Measurements from ENCODE around the gene PPIA.
A peak's percentile ranks its signal among the peaks of the same experiment; 100 is the strongest.
"Not testable (repeated sequence)": the region's sequence is repeated elsewhere in the genome, so short reads cannot be mapped to it uniquely, and the experiment has no call there.

PPIA gene

DNA sequence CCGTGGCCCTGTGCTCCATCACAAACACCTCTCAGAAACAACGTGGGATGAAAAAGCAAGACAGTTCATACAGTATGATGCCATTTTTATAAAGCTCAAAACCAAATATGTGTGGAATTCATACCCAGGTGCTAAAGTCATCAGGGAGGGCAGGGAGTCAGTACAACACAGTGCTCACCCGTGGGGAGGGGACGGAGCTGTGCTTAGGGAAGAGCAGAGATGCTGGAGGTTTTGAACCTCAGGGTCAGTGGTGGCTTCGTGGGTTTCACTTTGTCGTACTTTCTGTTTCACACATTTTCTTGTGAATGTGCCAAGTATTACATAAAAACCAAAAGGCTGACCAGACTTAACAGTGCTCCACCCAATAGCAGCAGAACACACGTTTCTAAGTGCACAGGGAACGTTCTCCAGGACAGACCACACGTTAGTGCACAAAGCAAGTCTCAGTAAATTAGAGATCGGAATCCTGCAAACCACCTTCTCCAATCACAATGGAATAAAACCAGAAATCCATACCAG is 26.6 kb upstream of the PPIA start:
- peak overlapping the region; percentile 63 for H3K27ac Mint-ChIP-seq
- ATAC-seq: peak; percentile 62
- no peaks in the 10 kb centered on the region for H3K9me3 Mint-ChIP-seq
- H3K4me1 Mint-ChIP-seq: peaks cover 52% of the 10 kb centered on the region
- peak overlapping the region; percentile 45 for H3K4me3 Mint-ChIP-seq
- no peaks in the 10 kb centered on the region for H3K27me3 Mint-ChIP-seq
- peaks cover 42% of the 10 kb centered on the region for H3K36me3 Mint-ChIP-seq

DNA sequence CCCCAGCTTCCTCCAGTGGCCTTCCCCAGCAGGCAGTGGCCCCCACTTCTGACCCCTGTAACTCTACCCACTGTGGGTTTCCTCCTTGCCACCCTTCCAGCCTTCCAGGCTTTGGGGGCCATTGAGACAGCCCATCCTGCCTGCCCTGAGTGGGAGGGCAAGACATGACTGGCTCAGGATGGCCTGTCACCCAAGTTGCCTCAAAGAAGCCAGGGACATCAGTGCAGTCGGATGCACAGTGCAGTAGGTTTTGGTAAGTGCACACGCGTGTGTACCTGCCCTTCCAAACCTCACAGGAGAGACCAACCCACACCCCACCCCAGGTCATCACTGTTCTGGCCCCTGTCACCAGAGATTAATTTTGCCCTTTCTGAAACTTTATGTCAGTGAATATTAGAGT is 25.1 kb upstream of the PPIA start:
- Mint-ChIP-seq H3K36me3 (peaks cover 33% of the 10 kb centered on the region), H3K27me3 (no peaks in the 10 kb centered on the region), H3K4me3 (peak overlapping the region; percentile 33), H3K27ac (peak overlapping the region; percentile 83), H3K4me1 (peaks cover 47% of the 10 kb centered on the region), H3K9me3 (no peaks in the 10 kb centered on the region)
- no peak for ATAC-seq

DNA sequence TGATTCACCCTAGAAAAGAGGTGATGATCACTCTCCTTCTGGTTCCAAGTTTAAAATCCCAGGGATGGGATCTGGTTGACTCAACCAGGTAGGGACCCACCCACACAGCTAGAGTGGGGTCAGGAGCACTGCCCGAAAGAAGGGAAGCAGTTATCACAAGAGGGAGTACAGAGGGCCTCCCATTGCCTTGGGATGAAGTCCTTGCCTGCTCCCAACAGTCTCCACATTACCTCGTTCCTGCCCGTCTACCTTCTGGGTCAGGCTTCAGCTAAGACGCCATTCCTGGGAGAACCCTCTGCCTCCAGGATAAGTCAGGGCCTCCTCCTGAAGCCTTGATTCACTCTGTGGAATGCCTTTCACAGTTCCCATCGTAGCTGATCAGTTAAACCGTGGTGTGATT is 24.0 kb upstream of the PPIA start:
- H3K4me1 Mint-ChIP-seq: peaks cover 42% of the 10 kb centered on the region
- peaks cover 25% of the 10 kb centered on the region for H3K36me3 Mint-ChIP-seq
- H3K27ac Mint-ChIP-seq: no peak overlapping the region
- no peaks in the 10 kb centered on the region for H3K27me3 Mint-ChIP-seq
- no peaks in the 10 kb centered on the region for H3K9me3 Mint-ChIP-seq
- H3K4me3 Mint-ChIP-seq: no peak overlapping the region
- no peak for ATAC-seq

DNA sequence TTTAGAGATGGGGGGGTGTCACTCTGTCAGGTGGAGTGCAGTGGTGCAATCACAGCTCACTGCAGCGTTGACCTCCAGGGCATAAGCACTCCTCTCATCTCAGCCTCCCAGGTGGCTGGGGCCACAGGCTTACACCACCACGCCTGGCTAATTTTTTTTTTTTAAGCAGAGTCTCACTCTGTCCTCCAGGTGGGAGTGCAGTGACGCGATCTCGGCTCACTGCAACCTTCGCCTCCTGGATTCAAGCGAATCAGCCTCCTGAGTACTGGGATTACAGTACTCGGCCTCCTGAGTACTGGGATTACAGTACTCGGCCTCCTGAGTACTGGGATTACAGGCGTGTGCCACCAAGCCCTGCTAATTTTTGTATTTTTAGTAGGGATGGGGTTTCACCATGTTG is 23.6 kb upstream of the PPIA start:
- Mint-ChIP-seq H3K27ac (no peak overlapping the region), H3K4me3 (no peak overlapping the region), H3K36me3 (peaks cover 21% of the 10 kb centered on the region), H3K4me1 (peaks cover 37% of the 10 kb centered on the region), H3K27me3 (no peaks in the 10 kb centered on the region), H3K9me3 (no peaks in the 10 kb centered on the region)
- ATAC-seq: no peak

DNA sequence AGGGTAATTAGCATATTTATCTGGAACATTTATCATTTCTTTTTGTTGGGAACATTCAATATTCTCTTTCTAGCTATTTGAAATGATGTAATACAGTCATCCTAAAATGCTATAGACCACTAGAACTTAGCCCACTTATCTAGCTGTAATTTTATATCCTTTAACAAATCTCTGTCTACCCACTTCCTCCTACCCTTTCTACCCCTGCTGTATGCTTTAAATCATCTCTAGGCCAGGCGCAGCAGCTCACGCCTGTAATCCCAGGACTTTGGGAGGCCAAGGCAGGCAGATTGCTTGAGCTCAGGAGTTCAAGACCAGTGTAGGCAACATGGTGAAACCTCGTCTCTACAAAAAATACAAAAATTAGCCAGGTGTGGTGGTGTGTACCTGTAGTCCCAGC is 22.0 kb upstream of the PPIA start:
- not testable (repeated sequence) for H3K27ac Mint-ChIP-seq, H3K4me3 Mint-ChIP-seq, H3K9me3 Mint-ChIP-seq, H3K27me3 Mint-ChIP-seq, H3K36me3 Mint-ChIP-seq, ATAC-seq
- peaks cover 21% of the 10 kb centered on the region for H3K4me1 Mint-ChIP-seq

DNA sequence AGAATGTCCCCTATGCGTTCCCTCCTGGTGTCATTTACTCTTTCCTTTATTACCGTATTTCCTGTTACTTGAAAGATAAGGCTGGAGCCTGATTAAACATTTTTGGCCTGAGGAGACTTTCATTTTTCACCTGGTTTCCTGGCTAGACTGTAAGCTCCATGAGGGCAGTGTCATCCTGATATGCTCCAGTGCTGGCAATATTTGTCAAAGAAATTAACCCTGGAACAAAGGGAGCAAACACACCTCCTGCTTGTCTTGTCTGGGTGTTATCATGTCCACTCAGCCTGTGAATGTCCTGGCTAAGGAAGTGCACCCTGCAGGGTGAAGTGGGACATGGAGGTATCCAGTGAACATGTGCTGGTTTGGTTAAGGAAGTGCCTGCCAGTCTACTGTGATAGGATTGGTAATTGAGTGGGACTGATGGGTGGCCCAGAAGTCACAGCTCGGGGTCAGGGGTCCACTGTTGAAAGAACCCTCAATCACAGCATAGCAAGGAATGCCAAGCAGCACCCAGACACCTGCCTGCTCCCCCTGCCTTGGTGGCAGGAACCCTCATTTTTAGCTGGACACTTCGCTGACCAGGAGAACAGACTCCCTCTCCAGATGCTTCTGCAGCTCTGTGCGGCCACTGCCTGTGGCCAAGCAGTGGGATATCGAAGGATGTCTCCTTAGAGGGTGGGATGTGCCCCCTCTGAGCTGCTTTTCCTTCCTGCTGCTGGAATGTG is 20.9 kb upstream of the PPIA start:
- H3K9me3 Mint-ChIP-seq: no peaks in the 10 kb centered on the region
- H3K4me1 Mint-ChIP-seq: peaks cover 12% of the 10 kb centered on the region
- H3K27me3 Mint-ChIP-seq: no peaks in the 10 kb centered on the region
- no peak overlapping the region for H3K27ac Mint-ChIP-seq
- no peaks in the 10 kb centered on the region for H3K36me3 Mint-ChIP-seq
- no peak for ATAC-seq
- no peak overlapping the region for H3K4me3 Mint-ChIP-seq

DNA sequence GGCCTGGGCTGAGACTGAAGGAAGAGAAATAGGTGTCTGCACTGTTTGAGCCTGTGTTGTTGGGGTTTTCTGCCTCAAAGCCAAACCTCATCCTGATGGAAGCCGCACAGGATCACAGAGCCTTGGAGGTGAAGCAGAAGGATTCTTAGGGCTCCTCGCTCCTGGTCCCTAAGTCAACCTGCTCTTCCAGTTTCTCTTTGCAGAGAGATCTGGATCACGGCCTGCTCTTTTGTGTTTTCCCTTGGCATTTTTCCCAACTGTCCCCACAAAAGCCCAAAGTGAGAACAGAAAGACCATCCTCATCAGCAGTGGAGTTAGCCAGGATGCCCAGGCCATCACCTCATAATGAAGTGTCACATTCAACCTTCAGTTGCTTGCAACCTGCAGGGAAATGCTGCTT is 20.3 kb upstream of the PPIA start:
- peaks cover 6% of the 10 kb centered on the region for H3K4me1 Mint-ChIP-seq

DNA sequence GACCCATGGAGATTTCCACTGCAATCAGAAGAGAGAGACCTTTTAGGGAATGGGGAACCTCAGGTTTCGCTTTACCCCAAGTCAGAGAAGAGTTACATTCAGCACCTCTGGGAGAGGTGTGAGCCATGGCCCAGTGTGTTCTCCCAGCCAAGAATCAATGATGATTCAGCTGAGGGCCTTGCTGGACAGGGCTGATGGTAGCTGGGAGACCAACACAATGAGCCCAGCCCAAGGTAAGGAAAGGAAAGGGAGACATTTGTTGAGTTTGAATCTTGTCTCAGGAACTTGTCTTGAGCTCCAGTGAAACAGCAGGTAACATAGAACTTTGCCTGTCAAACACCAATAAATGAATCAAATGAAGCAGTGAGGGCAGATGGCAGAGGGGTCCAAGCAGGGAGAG is 14.0 kb upstream of the PPIA start:
- H3K4me3 Mint-ChIP-seq: no peak overlapping the region
- peaks cover 10% of the 10 kb centered on the region for H3K9me3 Mint-ChIP-seq
- no peak overlapping the region for H3K27ac Mint-ChIP-seq
- peaks cover 11% of the 10 kb centered on the region for H3K4me1 Mint-ChIP-seq
- no peak for ATAC-seq
- H3K36me3 Mint-ChIP-seq: peaks cover 11% of the 10 kb centered on the region
- H3K27me3 Mint-ChIP-seq: no peaks in the 10 kb centered on the region

More for the DNA sequence above, 20.3 kb upstream of the PPIA start:
- H3K36me3 Mint-ChIP-seq: no peaks in the 10 kb centered on the region
- no peaks in the 10 kb centered on the region for H3K9me3 Mint-ChIP-seq
- no peaks in the 10 kb centered on the region for H3K27me3 Mint-ChIP-seq
- no peak overlapping the region for H3K4me3 Mint-ChIP-seq
- no peak for ATAC-seq
- H3K27ac Mint-ChIP-seq: no peak overlapping the region

DNA sequence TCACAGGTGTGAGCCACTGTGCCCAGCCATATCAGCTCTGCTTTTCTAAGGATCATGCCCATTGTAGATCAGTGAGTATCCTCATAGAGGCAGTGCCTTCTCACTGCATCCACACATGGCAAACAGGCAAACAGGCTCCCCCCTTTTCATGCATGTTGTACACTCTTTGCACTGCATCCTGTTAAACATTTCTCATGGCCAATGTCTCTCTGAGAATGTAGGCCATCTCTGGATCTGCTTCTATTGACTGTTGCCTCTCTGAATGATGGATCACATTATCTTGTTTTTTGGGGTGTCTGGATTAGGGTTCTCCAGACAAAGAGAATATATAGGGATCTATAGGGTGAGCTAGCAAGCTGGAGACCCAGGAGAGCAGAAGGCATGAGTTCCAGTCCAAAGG is 13.1 kb upstream of the PPIA start:
- H3K4me1 Mint-ChIP-seq: peaks cover 13% of the 10 kb centered on the region
- peaks cover 10% of the 10 kb centered on the region for H3K9me3 Mint-ChIP-seq
- peaks cover 11% of the 10 kb centered on the region for H3K36me3 Mint-ChIP-seq
- H3K27ac Mint-ChIP-seq: no peak overlapping the region
- H3K27me3 Mint-ChIP-seq: no peaks in the 10 kb centered on the region
- no peak for ATAC-seq
- H3K4me3 Mint-ChIP-seq: no peak overlapping the region

DNA sequence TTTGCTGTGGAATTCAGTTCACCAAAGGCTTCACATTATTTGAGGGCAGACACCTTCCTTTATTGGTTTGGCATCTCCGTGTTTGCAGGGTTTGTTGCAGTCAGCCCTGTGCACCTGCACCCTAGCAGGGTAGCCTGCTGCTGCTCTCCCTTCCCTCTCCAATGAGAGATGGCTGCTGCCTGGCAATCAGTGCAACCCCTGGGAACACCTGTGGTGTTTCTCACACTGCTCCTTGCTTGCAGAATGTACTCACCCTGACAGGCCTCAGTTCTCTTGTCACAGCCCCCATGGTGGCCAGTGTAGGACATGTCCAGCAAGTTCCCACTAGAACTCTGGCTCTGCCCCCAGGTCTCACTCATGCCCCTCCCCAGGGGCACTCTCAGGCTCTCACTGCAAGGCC is 12.1 kb upstream of the PPIA start:
- Mint-ChIP-seq H3K9me3 (peaks cover 10% of the 10 kb centered on the region), H3K4me3 (no peak overlapping the region)
- ATAC-seq: no peak

DNA sequence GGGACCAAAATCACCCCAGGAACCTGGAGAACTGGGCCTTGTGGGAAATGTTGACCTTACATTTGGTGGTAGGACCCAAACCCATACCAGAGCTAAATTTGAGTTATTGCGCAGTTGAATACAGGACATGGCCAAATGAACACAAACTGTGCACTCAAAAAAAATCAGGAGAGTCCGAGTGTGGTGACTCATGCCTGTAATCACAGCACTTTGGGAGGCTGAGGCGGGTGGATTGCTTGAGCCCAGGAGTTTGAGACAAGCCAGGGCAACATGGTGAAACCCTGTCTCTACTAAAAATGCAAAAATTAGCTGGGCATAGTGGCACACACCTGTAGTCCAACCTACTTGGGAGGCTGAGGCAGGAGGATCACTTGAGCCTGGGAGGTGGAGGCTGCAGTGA is 11.3 kb upstream of the PPIA start:
- Mint-ChIP-seq H3K36me3 (peaks cover 11% of the 10 kb centered on the region), H3K4me1 (peaks cover 13% of the 10 kb centered on the region)
- H3K27me3 Mint-ChIP-seq, H3K9me3 Mint-ChIP-seq, ATAC-seq, H3K4me3 Mint-ChIP-seq, H3K27ac Mint-ChIP-seq: not testable (repeated sequence)

More for the DNA sequence above, 12.1 kb upstream of the PPIA start:
- no peaks in the 10 kb centered on the region for H3K27me3 Mint-ChIP-seq
- no peak overlapping the region for H3K27ac Mint-ChIP-seq
- peaks cover 11% of the 10 kb centered on the region for H3K36me3 Mint-ChIP-seq
- H3K4me1 Mint-ChIP-seq: peaks cover 13% of the 10 kb centered on the region

DNA sequence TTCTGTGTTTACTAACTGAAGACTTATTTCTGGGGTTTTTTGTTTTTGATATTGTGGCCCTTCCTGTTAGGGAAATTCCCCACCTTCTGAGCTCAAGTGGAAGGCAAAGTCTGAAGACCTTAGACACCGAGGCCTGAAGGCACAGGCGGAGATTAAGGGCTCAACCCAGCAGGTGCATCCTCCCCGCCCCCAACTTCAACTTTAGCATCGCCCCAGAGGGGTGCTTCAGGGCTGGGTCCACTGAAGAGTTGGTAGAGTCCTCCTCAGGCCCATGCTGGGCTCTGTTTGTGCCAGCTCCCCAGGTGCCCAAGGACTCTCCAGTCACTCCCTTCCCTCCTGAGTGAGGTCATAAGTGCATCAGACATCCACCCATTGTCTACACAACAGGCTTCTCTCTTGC is 9.4 kb upstream of the PPIA start:
- Mint-ChIP-seq H3K4me3 (no peak overlapping the region), H3K4me1 (peaks cover 13% of the 10 kb centered on the region), H3K27ac (peak overlapping the region; percentile 53), H3K27me3 (no peaks in the 10 kb centered on the region), H3K36me3 (peaks cover 10% of the 10 kb centered on the region), H3K9me3 (peaks cover 10% of the 10 kb centered on the region)
- ATAC-seq: peak; percentile 80

DNA sequence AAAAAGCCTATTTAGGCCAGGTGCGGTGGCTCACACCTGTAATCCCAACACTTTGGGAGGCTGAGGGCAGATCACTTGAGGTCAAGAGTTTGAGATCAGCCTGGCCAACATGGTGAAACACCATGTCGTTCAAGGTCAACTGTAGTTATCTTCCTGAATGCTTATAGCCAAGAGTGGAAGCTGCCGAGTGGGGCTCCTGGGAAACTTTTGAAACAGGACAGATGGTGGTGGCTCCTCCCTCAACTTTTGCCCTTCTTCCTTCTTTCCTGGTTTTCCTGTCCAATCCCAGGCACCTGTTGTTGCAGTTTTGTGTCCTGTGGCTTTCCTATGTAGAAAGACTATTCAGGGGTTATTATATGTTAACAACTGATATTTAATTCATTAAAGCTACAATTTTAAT is 8.7 kb upstream of the PPIA start:
- peaks cover 5% of the 10 kb centered on the region for H3K9me3 Mint-ChIP-seq
- H3K4me3 Mint-ChIP-seq: no peak overlapping the region
- H3K27ac Mint-ChIP-seq: peak overlapping the region; percentile 53
- peaks cover 13% of the 10 kb centered on the region for H3K4me1 Mint-ChIP-seq
- peaks cover 5% of the 10 kb centered on the region for H3K36me3 Mint-ChIP-seq
- no peak for ATAC-seq
- no peaks in the 10 kb centered on the region for H3K27me3 Mint-ChIP-seq

DNA sequence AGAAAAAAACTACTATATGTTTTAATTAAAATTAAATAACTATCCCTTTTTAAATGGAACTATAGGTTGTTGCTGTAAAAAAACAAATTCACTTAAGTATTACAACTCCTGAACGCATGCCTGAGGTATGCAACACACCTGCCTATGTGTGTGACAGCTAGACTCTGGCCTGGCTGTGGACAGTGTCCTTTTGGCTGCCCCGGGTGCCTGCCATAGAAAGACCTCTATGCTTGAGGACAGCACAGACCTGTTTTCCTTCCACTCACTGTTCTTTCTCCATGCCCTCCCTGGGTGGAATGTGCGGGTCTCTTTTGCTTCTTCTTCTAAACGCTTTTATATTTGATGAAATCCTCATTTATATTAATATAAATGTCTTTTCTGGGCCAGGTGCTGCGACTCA is 6.5 kb upstream of the PPIA start:
- no peaks in the 10 kb centered on the region for H3K9me3 Mint-ChIP-seq
- ATAC-seq: no peak
- no peak overlapping the region for H3K27ac Mint-ChIP-seq
- no peaks in the 10 kb centered on the region for H3K36me3 Mint-ChIP-seq
- H3K4me3 Mint-ChIP-seq: no peak overlapping the region
- H3K27me3 Mint-ChIP-seq: no peaks in the 10 kb centered on the region
- H3K4me1 Mint-ChIP-seq: peaks cover 13% of the 10 kb centered on the region

DNA sequence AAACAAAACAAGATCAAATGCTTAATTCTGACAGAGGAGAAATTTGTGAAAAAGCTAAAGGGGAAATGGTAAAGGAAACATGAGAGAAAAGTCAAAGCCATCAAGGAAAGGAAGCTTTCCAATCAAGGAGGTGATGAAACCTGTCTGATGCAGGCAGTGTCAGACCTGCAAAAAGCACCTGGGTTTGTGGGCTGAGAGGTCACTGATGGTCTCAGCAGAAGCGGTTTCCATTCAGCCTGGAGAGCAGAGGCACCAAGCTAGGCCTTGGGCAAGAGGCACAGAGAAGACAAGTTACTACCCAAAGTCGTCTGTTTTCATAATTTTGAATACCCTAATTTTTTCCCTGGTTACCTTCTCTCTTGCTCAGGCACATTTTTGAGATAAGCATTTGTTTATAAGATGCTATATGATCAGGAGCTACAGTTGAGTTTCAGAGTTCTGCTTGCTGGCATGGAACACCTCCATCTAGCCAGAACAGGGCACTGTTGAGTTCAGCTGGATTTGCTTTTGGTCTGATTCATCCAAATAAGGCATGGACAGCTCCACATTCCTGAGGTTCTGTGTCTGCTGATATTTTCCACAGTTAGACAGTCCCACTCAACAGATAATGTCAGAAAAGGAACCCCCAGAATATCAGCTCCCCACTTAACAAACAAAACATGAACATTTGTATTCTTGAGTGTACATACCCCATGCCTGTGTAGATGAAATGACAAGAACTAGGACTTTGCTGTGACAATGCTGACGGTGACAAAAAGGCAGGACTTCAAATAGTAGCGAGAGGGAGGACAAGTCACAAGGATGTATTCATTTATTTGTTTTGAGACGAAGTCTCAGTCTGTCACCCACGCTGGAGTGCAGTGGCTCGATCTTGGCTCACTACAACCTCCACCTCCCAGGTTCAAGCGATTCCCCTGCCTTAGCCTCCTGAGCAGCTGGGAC is 4.9 kb upstream of the PPIA start:
- no peaks in the 10 kb centered on the region for H3K9me3 Mint-ChIP-seq
- H3K27ac Mint-ChIP-seq: no peak overlapping the region
- H3K36me3 Mint-ChIP-seq: no peaks in the 10 kb centered on the region
- H3K27me3 Mint-ChIP-seq: no peaks in the 10 kb centered on the region
- H3K4me3 Mint-ChIP-seq: no peak overlapping the region
- H3K4me1 Mint-ChIP-seq: peaks cover 12% of the 10 kb centered on the region
- ATAC-seq: no peak

Data from stimulated activated memory B cell treated with anti-CD40 and anti-IgM and Interleukin-4, amounts not matched to agents 10 μg/mL and 1 μg/mL and 100 μg/mL, for 72 hours (primary cell).